ENCODE measurements around the gene BGN. TPM values are rescaled to one million over a fixed set of nuclear protein-coding genes. Genes with fewer than 3 reads are reported as not detected.

The BGN gene
- total RNA-seq, 1 donor from 2014 or later, result not detected

DNA sequence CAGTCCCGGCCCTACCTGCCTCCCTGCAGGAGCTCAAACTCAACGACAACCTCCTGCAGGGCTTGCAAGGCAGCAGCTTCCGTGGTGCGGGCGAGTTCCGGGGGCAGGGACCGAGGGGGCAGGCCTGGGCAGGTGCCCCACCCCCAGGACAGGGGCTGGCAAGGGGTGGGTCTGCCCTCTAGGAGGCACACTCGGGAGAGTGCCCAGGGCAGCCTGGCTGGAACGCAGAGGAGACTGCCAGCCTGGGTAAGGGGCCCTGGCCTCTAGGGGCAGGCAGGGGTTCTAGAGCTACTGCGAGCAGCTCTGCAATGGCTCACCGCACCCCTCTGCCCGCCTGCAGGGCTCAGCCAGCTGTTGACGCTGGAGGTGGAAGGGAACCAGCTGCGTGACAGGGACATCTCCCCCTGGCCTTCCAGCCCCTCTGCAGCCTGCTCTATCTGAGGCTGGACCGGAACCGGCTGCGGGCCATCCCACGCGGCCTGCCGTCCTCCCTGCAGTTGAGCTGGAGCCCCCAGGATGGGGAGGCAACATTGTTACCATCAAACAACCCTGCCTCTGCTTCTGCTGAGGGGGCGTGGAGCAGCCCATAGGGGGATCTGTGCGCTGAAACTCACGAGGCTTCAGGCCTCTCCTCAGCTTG lies 12.3 kb upstream of the BGN start:
- Mint-ChIP-seq H3K27me3 (no peaks in the 10 kb centered on the region), H3K27ac (no peak overlapping the region), H3K4me1 (no peaks in the 10 kb centered on the region), H3K9me3 (no peaks in the 10 kb centered on the region), H3K4me3 (no peak overlapping the region), H3K36me3 (ENCODE audit: low read depth) (no peaks in the 10 kb centered on the region)
- intact Hi-C loops (cut with micrococcal nuclease), result no loop called here
- no peak for DNase-seq

DNA sequence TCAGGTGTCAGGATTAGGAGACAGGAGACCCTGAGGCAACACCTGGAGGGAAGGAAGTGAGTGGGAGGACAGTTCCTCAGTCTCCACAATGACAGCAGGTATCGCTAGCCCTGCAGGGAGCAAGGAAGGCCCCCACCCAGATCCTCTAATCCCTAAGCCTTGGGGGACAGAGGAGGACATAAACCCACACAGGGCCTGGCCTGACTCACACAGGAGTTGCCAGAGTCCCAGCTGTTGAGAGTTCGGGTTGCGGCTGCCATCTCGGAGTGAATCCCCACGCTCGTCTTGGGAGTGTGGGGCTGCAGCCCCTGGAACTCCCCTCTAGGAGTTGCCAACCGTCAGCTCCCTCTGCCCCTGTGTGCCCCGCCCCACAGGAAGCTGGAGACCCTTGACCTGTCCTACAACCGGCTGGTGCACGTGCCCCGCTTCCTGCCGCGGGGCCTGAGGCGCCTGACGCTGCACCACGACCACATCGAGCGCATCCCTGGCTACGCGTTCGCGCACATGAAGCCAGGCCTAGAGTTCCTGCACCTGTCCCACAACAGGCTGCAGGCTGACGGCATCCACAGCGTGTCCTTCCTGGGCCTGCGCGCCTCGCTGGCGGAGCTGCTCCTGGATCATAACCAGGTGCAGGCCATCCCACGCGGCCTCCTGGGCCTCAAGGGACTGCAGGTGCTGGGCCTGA lies 9.2 kb upstream of the BGN start:
- Mint-ChIP-seq H3K27me3 (no peaks in the 10 kb centered on the region), H3K4me3 (no peak overlapping the region), H3K4me1 (no peaks in the 10 kb centered on the region), H3K9me3 (no peaks in the 10 kb centered on the region), H3K27ac (no peak overlapping the region), H3K36me3 (ENCODE audit: low read depth) (no peaks in the 10 kb centered on the region)
- no peak for DNase-seq
- intact Hi-C loops (cut with micrococcal nuclease), result no loop called here

DNA sequence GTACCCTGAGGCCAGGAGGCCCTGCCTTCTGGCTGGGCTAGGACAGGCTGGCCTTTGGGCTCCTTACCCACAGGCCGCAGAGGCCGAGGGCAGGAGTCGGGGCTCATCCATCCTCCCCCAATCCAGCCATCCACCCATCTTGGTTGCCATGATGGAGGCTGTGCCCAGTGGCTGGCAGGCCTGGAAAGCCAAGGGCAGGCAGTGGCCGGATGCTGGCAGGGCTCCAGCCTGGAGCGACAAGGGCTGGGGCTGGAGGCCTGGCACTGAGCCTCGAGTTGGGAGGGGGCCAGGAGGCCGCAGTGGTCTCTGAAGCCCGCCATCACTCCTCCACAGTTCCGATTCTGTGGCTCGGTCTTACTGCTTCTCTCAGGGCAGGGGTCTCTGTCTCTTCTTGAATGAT lies 8.6 kb upstream of the BGN start:
- Mint-ChIP-seq H3K4me1 (no peaks in the 10 kb centered on the region), H3K36me3 (ENCODE audit: low read depth) (no peaks in the 10 kb centered on the region), H3K4me3 (no peak overlapping the region), H3K27ac (no peak overlapping the region), H3K9me3 (no peaks in the 10 kb centered on the region), H3K27me3 (no peaks in the 10 kb centered on the region)
- DNase-seq, result no peak
- intact Hi-C loops (cut with micrococcal nuclease), result no loop called here

DNA sequence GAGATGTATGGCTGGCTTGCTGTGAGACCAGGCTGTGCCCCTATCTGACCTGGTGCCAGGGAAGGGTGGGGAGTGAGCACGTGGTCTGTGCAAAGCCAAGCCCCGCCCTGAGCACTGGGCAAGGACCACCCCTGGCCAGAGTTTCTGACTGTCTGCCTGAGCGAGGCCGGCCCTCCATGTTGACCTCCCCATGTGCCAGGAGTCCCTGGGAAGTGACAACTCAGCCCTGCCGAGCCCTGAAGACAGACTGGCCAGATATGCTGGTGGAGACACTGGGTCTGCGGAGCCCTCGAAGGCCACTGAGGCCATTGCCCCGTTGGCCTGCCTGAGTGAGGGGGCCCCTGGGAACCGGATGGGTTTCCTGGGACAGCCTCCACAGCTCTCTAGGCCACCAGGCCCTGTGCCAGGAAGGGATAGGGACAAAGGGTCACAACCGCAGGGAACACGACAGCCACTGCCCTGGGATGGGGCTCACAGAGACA lies 7.1 kb upstream of the BGN start:
- H3K4me3 Mint-ChIP-seq, result no peak overlapping the region
- no peaks in the 10 kb centered on the region for H3K36me3 Mint-ChIP-seq (ENCODE audit: low read depth)
- no peaks in the 10 kb centered on the region for H3K4me1 Mint-ChIP-seq
- DNase-seq, result no peak
- H3K27me3 Mint-ChIP-seq, result no peaks in the 10 kb centered on the region
- intact Hi-C loops (cut with micrococcal nuclease), result no loop called here
- H3K27ac Mint-ChIP-seq, result no peak overlapping the region
- no peaks in the 10 kb centered on the region for H3K9me3 Mint-ChIP-seq

DNA sequence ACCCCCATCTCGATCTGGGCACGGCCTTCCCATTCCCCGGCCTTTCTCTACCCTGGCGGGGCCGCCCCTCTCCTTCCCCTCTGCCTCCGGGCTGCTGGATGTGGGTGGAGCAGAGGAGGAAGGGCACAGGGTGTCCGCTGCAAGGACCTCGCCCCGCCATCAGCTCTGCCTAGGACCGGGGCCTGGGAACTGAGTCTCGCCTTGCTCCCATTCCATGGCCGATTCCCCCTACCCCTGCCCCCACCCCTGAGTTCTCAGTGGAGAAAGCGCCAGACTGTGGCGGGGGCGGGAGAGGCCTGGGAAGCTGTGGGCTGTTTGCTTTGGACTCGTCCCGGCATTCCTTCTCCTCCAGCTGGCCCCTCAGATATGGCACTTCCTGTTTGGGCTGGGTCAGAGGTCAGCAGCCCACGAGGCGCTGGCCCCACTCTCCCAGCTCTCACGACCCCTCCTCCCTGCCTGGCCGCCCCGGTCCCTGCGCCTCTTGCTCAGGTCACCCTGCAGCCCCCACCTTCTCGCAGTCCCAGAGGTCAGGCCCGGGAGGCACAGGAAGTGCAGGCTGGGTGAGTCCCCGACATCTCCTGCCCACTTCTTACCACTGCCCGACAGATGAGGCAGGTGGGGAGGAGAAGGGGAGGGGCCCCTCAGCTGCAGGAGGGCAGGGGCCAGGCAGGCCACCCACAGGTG lies 6.4 kb upstream of the BGN start:
- Mint-ChIP-seq H3K4me3 (no peak overlapping the region), H3K27me3 (no peaks in the 10 kb centered on the region), H3K27ac (no peak overlapping the region), H3K36me3 (ENCODE audit: low read depth) (no peaks in the 10 kb centered on the region), H3K4me1 (no peaks in the 10 kb centered on the region), H3K9me3 (no peaks in the 10 kb centered on the region)
- intact Hi-C loops (cut with micrococcal nuclease), result no loop called here
- DNase-seq, result no peak

DNA sequence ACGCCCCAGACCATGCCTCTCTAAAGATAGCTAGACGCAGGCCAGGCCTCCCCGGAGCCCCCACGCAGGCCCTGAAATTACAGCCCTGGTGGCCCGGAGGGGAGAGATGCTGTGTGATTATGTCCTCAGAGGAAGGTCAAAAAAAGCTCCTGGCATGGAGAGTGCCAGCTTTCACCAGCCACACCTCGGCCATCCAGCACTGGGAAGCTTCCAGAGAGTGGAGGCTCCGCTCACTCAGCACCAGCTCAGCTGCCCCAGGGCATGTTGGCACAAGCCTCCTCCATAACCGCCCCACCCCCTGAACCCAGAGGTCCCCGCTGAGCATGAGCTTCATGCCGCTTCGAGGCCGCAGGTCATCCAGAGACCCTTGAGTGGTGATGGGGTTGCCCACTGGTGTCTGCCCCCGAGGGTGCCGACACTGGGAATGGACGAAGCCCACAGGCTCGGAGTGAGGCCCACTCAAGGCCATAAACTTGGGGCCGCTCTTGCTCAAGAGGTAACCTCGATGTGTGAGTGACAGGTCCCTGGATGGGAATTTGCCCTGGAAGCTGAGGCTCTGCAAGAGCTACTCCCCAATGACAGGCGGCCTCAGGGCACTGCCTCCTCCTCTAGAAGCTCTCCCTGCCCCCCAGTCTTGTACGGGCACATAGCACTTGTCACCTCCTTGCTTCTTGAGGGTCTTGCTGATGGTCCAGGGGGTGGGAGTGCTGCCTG lies 4.4 kb upstream of the BGN start:
- DNase-seq, result no peak
- Mint-ChIP-seq H3K27ac (no peak overlapping the region), H3K4me3 (no peak overlapping the region), H3K9me3 (no peaks in the 10 kb centered on the region), H3K4me1 (no peaks in the 10 kb centered on the region), H3K36me3 (ENCODE audit: low read depth) (no peaks in the 10 kb centered on the region), H3K27me3 (peaks cover 3% of the 10 kb centered on the region)
- intact Hi-C loops (cut with micrococcal nuclease), result no loop called here

DNA sequence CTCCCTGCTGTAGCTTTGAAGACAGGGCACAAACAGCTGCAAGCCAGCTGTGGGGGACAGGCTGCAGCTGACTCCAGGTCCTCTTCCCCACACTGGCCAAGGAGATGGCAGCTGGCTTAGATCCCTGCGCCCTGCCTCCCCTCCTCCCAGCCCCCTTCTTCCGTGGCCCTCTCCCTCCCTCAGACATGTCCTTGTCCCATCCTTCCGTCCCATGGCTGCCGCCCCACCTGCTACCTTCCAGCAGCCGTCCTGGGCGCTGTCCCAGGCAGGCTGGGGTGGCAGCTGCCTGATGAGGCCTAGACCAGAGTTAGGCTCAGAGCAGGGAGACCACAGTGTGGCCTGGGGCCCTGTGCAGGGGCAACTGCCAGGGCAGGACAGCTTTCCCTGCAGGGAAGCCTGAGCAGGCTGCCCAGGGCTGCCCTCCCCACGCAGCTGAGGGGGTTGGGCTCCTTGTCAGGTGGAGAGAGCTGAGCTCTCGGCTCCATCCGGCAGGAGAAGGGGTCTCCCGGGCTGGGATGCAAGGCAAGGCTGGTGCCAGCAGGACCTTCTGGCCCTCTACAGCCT lies 3.3 kb upstream of the BGN start:
- Mint-ChIP-seq H3K27me3 (peaks cover 3% of the 10 kb centered on the region), H3K4me1 (no peaks in the 10 kb centered on the region), H3K27ac (no peak overlapping the region), H3K36me3 (ENCODE audit: low read depth) (no peaks in the 10 kb centered on the region), H3K9me3 (no peaks in the 10 kb centered on the region), H3K4me3 (no peak overlapping the region)
- DNase-seq, result no peak
- intact Hi-C loops (cut with micrococcal nuclease), result no loop called here

DNA sequence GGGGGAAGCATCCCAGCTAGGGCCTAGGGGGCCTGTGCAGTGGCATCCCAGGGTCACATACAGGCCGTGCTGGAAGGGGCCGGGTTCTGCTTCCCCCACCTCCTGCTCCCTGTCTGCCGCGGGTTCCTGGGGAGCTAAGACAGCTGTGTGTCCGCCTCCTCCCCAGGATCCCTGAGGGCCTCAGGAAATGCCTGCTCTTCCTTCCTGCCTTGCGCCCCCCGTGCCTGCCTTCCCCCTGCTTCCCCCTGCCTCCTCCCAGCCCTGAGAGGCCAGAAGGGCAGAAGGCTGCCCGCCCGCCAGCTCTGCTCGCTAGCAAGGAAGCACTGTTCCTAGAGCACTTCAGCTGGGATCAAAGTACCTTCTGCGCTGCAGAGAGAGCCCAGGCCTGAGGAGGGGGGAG lies 2.9 kb upstream of the BGN start:
- no peak overlapping the region for H3K4me3 Mint-ChIP-seq
- H3K36me3 Mint-ChIP-seq (ENCODE audit: low read depth), result no peaks in the 10 kb centered on the region
- no peak overlapping the region for H3K27ac Mint-ChIP-seq
- H3K4me1 Mint-ChIP-seq, result no peaks in the 10 kb centered on the region
- intact Hi-C loops (cut with micrococcal nuclease), result no loop called here
- H3K27me3 Mint-ChIP-seq, result peaks cover 3% of the 10 kb centered on the region
- H3K9me3 Mint-ChIP-seq, result no peaks in the 10 kb centered on the region
- no peak for DNase-seq

DNA sequence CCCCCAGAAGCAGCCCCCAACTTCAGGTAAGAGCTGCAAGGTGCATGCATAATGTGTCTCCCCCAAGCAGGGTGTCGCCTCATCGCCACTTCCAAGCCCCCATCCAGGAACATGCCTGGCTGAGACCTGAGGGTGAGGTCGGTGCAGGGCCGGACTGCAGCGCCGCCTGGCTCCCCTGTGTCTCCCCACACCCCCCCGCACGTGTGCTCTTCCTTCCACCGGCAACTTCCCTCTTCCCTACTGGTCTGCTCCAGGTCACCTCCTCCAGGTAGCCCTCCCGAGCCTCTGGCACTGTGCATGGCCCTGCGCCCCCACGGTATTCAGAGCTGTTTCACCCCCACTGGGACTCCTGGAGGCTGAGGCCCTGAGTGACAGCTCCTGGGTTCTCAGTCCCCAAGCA lies 2.2 kb upstream of the BGN start:
- Mint-ChIP-seq H3K9me3 (no peaks in the 10 kb centered on the region), H3K27ac (no peak overlapping the region), H3K4me1 (no peaks in the 10 kb centered on the region), H3K36me3 (ENCODE audit: low read depth) (no peaks in the 10 kb centered on the region), H3K27me3 (peaks cover 3% of the 10 kb centered on the region), H3K4me3 (no peak overlapping the region)
- no peak for DNase-seq
- intact Hi-C loops (cut with micrococcal nuclease), result no loop called here

DNA sequence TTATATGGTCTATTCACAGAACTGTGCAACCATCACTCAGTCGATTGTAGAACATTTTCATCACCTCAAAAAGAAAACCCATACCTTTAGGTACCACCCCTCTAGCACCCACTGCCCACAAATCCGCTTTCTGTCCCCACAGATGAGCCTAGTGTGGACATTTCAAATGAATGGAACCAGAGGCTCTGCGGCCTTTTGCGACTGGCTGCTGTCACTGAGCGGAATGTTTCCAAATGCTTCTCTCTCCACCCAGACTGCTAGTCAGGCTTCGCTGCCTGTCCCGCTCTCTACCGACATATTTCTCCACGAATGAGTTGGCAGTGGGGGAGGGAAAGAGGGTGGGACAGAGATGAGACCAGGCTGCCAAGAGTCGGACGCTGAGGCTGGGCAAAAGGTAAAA lies 1.7 kb upstream of the BGN start:
- Mint-ChIP-seq H3K27ac (no peak overlapping the region), H3K36me3 (ENCODE audit: low read depth) (no peaks in the 10 kb centered on the region), H3K4me1 (no peaks in the 10 kb centered on the region), H3K27me3 (peaks cover 3% of the 10 kb centered on the region), H3K9me3 (no peaks in the 10 kb centered on the region), H3K4me3 (no peak overlapping the region)
- DNase-seq, result no peak
- intact Hi-C loops (cut with micrococcal nuclease), result no loop called here

DNA sequence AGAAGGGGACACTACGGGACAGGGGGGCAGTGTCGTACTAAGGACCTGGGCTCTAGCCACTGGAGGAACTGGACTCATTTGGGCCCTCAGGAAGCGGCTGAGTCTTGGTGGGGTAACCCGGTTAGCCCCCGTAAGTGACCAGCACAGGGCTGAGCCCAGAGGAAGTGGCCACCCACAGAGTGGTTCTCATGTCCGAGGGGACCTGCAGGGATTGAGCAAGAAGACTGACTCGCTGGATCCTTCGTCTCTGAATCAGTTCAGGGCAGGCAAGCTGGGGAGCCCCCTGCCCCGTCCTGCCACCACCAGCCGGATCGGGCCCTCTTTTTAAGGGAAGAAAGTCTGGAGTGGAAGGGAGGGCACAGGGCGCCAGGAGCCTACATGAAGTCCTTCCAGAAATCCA lies 719 bp upstream of the BGN start:
- Mint-ChIP-seq H3K4me1 (no peaks in the 10 kb centered on the region), H3K27ac (no peak overlapping the region), H3K36me3 (ENCODE audit: low read depth) (no peaks in the 10 kb centered on the region), H3K4me3 (no peak overlapping the region), H3K9me3 (no peaks in the 10 kb centered on the region), H3K27me3 (peaks cover 3% of the 10 kb centered on the region)
- no peak for DNase-seq
- intact Hi-C loops (cut with micrococcal nuclease), result no loop called here

DNA sequence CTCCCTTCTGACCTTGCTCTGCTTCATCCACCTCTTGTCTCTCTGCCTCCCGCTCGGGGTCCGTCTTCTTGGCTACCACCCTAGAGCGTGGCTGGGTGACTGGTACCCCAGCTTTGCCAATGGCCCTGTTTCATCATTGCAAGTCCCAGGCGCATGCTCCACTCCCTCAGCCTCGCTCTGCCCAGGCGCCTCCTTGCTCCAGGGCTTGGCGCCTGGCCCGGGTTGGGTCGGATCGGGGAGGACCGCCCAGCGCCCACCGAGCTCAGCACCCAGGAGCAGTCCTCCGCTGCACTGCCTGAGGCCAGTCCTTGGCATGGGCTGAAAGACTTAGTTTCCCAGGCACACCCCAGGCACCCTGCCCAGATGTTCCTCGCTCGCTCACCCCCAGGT lies 577 bp downstream of the BGN start:
- no peak for DNase-seq
- no peak overlapping the region for H3K4me3 Mint-ChIP-seq
- H3K27me3 Mint-ChIP-seq, result peaks cover 3% of the 10 kb centered on the region
- intact Hi-C loops (cut with micrococcal nuclease), result no loop called here
- H3K27ac Mint-ChIP-seq, result no peak overlapping the region
- no peaks in the 10 kb centered on the region for H3K9me3 Mint-ChIP-seq
- no peaks in the 10 kb centered on the region for H3K4me1 Mint-ChIP-seq
- no peaks in the 10 kb centered on the region for H3K36me3 Mint-ChIP-seq (ENCODE audit: low read depth)

DNA sequence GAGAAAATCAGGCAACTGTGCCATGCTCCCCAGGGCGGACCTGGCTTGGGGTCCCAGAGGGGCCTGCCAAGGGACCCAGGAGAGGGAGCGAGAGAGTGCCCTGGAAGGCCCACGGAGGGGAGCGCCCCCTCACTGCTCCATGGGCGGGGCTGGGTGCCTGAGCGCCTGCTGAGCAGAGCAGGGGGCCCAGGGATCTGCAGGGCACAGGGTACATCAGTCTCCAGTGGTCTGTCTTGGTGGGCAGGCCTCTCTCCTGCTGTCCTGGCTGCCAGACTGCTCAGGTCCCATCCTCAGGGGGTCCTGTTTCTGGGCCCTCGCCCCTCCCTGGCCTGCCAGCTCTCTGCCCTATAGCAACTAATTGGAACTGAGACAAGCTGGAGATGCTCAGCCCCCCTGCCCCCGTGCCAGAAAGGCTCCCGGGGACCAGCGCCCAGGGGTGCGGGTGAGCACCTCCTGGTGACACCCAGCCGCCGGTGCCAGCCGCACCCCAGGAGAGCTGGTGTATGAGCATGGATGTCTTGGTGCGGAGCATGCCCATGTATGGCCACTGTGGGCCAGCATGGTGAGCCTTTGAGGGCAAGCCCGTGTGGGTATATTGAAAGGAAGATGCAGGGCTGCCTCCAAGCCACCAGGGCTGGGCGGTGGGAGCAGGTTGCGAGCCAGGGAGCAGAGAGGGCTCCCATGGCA lies 1.3 kb downstream of the BGN start:
- DNase-seq, result no peak
- intact Hi-C loops (cut with micrococcal nuclease), result no loop called here
- no peaks in the 10 kb centered on the region for H3K9me3 Mint-ChIP-seq
- H3K36me3 Mint-ChIP-seq (ENCODE audit: low read depth), result no peaks in the 10 kb centered on the region
- no peak overlapping the region for H3K27ac Mint-ChIP-seq
- no peak overlapping the region for H3K4me3 Mint-ChIP-seq
- peaks cover 3% of the 10 kb centered on the region for H3K27me3 Mint-ChIP-seq
- H3K4me1 Mint-ChIP-seq, result no peaks in the 10 kb centered on the region

Data from activated CD4-positive, alpha-beta T cell treated with anti-CD3 and anti-CD28 coated beads, Interleukin-2, amount 10 ng/mL, durations not matched to agents 24 days and 14 days (primary cell).